ENCODE measurements around the gene TBX10.

DNA sequence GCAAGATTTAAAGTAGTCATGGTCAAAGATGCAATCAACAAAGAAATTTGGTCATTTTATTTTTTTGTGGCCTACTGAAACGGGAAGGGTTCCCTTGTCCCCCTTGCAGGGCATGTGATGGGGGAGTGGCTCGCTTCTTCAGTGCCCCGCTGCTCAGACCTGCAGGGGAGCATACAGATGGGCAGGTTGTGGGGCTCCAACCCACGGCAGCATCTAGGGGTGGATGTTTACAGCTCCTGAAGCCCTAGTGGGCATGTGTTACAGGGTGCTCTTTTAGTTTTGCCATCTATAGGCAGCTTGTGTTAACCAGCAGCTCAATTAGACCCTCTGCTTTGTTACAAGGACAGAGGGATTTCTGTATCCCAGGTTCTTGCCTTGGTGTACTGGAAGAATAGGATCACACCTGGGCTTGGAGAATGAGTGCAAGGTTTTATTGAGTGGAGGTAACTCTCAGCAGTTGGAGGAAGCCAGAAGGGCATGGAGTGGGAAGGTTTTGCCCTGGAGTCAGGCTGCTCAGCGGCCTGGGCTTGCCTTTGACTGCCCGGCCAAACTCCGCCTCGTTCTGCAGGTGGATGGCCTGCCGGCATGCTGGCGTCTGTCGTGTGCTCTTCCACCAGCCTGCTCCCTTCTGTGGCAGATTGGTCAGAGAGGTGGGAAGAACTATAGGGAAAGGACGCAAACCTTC lies 46.5 kb downstream of the TBX10 start:
- no peak for TF ChIP-seq CTCF (IDR thresholded peaks at IDR 0.05)
- TF ChIP-seq EP300 (IDR thresholded peaks at IDR 0.05), result no peak
